T follicular helper cell (primary cell): ENCODE results near the gene PLA2G6.
"Not testable (repeated sequence)": the region's sequence is repeated elsewhere in the genome, so short reads cannot be mapped to it uniquely, and the experiment has no call there.

Experiments
- DNase-seq: peaks from one replicate; pipeline ENCODE4 v3.0.0-alpha.2; 2020; ENCODE audit warnings: low read depth

The PLA2G6 gene

DNA sequence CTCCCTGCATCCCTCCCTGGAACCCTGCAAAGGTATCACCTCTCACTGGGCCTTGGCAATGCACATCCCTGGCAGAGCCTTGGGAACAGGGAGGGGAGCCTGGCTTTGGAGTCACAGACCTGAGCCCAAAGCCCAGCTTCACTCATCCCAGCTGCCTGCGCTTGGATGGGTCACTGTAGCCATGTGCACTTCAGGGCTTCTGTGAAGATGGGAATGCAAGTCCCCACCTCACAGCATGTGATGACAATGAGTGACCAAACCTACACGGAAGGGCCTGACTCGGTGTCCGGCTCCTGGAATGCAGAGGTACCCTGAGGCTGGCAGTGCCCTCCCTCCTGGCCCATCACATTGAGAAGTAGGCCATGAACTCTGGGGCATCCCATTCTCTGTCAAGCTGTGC lies 48.3 kb downstream of the PLA2G6 start:
- no peak for DNase-seq

DNA sequence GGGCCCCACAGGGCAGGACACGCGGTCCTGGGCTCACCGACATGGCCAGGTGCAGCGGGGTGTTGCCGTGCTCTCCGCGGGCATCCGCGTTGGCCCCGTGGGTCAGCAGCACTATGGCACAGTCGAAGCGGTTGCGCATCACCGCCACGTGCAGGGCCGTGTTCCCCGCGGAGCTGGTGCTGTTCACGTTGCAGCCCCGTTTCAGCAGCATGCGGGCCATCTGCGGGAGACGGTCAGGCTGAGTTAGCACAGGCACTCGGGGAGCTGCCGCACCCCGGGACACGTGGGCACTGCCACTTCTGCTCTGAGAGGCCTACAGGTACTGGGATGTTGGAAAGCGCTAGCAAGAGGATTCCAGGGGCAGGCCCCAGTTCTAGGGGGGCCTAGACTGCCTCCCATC lies 48.8 kb downstream of the PLA2G6 start:
- no peak for DNase-seq

DNA sequence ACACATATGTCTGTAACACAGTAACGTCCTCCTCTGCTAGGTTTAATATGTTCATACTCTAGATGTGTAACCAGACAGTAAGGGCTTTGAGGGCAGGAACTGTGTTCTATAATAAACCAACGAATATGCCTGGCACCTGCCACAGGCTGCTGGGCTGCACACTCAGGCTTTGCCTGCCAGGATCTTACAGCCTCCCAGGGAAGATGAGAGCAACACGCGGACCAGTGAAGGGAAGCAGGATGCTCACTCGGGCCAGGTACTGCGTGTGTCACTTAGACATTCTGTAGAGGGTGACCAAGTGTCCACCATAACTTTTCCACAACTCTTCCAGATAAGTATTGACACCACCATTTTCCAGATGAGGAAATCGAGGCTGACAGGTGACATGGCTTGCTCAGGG lies 49.5 kb downstream of the PLA2G6 start:
- no peak for DNase-seq

DNA sequence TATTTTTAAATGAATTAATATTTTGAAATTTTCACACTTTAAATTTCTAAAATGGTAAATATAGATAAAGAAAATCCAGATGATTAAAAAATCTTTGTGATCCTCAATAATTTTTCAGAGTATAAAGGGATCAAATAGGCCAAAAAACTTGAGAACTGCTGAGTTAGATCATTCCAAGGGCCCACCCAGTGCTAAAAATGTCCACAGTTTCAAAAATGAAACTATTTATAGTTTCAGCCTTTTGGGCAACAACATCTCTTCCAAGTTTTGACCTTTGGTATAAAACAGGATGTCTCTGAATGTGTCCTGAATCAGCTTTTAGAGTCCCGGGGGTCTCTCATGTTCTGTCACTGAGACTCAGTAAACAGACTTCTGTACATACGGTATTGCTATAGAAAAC lies 50.2 kb downstream of the PLA2G6 start:
- no peak for DNase-seq

GRCh38 chr22:38129856-38130255 lies 51.8 kb downstream of the PLA2G6 start:
- no peak for DNase-seq

DNA sequence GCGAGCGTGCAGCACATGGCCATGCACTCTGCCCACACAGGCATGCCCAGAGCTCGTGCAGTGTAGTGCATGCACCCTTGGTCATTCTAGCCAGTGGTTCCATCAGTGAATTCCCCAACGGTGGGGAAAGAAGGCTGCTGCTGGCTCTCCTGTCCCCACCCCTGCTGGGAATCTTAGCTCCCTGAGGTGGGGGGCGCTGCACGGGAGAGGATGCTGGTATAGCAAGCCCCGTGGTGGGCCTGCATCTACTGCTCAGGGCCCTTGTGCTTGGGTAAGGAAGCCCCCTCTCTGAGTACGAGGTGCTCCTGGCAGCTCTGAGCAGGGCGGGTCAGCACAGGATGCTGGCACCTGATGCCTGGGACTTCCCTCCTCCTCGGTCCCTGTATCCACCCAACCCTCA lies 52.6 kb downstream of the PLA2G6 start:
- DNase-seq, result no peak

DNA sequence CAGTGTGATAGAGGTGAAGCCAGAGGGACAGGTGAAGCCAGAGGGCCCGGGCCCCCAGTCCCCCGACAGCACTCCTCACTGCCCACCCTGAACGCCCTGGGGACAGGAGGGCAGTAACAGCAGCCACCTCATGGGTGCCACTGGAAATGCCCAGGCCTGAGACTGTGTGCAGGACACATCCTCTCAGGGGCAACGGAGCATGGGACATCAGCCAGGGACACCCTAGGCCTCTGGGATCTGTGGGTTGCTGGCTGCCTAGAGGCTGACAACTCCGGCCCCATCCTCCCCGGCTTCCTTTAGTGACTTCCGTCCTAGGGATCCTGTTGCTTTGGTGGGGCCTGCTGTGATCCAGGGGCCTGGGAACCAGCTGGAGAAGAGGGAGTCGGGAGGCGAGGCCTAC lies 53.8 kb downstream of the PLA2G6 start:
- DNase-seq, result no peak

DNA sequence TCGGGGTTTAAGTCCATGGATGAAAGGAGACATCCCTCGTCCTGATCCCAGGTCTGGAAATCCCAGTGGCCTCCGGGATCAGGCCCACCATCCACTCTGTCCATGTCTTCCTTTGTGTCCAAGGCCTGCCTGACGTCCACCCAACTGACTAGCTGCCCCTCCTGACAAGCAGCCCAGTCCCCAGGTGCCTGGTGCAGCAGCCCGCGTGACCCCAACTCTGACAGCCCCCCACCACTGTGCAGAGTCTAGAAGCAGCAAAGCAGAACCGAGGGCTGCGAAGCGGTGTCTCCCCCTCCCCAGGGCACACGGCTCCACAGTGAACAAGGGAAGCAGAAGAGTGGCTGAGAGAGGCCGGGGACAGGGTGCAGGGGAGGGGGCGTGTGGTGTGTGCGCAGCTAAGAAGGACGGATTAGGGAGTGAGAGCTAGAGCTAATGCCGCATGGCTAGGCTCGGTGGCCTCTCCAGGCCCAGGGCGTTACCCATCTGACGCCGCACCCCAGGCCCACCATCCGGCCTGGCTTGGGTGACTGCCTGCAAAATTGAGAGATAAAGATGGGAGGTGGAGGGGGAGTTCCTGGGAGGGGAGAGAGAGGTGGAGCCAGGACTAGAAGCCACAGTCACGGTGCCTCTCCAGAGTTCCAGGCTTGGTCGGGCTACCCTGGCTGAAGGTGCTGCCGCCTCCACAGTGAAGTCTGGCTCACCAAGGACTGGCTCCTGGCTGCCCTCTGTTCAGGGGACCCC lies 54.5 kb downstream of the PLA2G6 start:
- DNase-seq, result no peak

GRCh38 chr22:38125751-38126201 lies 55.9 kb downstream of the PLA2G6 start:
- no peak for DNase-seq

DNA sequence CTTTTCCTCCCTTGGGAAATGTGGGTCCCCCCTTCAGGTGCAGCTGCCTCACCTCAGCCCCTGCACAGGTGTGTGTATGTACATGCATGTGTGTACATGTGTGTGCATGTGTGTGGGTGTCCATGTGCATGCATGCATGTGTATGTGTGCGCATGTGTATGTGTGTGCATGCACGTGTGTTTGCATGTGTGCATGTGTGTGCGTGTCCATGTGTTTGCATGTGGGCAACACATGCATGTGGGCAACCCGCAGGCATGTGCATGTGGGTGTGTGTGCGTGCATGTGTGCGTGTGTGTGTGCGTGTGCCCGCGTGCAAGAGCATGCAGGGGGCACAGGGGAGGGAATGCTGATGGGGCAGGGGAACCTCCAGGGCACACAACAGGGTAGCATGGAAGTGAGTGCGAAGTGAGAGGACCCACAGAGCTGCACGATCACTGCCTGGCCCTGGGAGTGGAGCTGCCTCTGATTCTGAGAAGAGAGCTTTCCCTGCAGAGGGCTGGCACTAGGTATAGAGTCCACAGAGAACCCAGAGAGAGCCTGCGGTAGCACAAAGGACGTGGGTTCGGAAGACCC lies 56.5 kb downstream of the PLA2G6 start:
- no peak for DNase-seq

DNA sequence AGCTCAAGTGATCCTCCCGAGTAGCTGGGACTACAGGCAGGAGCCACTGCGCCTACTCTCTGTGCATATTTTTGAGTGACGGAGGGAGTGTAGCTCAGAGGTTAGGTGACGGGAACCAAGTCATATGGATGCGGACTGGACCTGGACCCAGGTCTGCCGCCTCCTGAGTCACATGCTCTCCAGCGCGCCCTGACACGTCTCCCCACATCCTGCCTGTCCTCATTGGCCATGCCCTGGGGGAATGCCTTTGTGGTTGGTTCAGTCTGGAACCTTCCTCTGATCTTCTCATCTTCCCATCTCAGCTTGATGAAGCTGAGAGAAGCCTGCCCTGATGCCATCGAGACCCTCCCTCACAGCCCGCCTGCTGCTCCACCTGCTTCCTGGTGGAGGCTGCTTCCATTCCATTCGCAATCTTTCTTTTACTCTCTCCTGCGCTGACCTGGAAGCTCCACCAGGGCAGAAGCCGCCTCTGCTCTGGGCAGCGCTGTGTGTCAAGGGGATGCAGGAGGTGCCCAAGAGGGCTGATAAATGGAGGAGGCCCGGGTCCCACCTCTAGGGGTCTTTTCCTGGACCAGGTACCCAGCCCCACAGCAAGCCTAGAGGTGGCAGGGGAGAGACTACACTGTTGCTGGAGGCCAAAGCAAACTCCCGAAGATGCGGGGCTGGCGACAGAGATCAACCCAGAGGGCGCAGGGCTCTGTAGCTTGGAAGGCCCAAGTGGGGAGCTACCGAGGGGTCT lies 57.2 kb downstream of the PLA2G6 start:
- DNase-seq, result no peak

DNA sequence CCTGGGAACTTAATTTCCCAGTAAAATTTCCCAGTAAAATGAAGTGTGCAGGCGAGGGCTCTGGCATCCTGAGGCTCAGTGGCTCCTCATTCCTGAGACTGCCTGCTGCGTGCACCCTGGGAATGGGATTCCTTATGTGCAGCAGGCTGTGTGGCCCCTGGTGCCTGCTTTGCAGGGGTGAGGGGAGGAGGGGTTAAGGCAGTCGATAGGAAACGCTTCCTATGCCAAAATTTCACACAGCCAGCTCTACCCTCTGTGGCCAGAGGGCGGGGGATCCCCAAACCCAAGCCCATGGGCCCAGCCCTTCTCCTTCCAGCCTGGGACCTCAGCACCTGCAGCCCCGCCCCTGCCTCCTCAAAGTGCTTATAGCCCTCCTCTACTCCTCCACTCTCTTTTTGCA lies 59.0 kb downstream of the PLA2G6 start:
- no peak for DNase-seq

- no peak for DNase-seq
These were observed 61.1 kb downstream of the PLA2G6 start for GRCh38 chr22:38120359-38121110.

GRCh38 chr22:38118747-38119146 lies 62.9 kb downstream of the PLA2G6 start:
- not testable (repeated sequence) for DNase-seq

GRCh38 chr22:38118182-38118581 lies 63.4 kb downstream of the PLA2G6 start:
- DNase-seq, result no peak

DNA sequence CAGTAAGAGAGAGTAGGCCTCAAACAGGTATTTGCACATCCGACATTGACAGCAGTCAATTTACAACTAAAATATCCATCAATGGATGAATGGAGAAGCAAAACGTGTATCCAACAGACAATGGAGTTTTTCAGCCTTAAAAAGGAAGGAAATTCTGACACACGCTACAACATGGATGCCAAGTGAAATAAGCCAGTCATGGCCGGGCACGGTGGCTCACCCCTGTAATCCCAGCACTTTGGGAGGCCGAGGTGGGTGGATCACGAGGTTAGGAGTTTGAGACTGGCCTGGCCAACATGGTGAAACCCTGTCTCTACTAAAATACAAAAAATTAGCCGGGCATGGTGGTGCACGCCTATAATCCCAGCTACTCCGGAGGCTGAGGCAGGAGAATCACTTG lies 64.1 kb downstream of the PLA2G6 start:
- not testable (repeated sequence) for DNase-seq

- DNase-seq, result no peak
These were observed 66.0 kb downstream of the PLA2G6 start for GRCh38 chr22:38115423-38116205.

DNA sequence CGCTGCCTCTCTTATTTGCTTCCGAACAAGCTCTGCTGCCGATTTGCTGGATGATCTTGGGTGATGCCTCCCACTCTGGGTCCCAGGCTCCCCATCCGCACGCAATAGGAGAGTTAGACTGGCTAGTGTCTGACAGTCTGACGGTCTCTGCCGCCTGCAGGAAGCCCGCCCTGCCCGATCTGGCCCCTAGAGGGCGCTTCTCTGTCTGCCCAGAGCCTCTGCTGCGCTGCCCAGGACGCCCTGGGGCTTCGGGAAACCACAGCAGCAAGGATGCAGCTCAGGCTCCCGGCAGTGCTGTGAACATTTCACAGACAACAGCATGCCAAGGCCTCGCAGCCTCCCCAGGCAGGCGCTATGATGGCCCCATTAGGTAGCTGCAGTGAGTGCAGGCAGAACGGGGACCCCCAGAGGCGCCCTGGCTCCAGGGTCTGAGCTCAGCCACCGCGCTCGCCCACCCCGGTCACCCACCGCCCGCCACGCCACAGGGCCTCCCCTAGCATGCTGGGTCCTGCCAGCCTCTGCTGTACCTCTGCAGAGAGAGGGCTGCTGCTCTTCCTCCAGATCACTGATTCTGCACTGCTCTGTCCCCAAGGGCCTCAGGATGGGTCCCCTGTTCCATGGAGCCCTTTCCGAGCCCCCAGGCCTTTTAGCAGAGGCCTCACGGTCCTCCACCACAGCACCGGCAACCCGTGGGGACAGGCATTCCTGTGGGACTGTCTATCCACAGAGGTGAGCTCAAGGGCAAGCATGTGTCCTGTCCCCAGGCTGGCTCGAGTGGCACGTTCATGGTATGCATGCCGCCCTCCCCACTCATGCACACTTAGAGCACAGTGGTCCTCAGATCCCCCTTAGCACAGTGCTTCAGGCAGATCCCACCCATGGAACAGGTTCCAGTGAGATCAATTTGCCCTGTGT lies 66.9 kb downstream of the PLA2G6 start:
- DNase-seq, result peak; percentile 60

GRCh38 chr22:38112381-38112780 lies 69.2 kb downstream of the PLA2G6 start:
- no peak for DNase-seq

GRCh38 chr22:38111925-38112355 lies 69.7 kb downstream of the PLA2G6 start:
- no peak for DNase-seq
